GM21381 (cell line): ENCODE measurements around the gene ZIC2.
"Not testable (repeated sequence)": the region's sequence is repeated elsewhere in the genome, so short reads cannot be mapped to it uniquely, and the experiment has no call there.

ENCODE experiments used
- ATAC-seq: cut with Tn5 transposase; IDR thresholded peaks from one replicate; pipeline ENCODE4 v1.9.1; 2021; ENCODE audit warnings: mild to moderate bottlenecking, moderate library complexity; ENCODE audit not compliant: unreplicated experiment

Gene ZIC2

DNA sequence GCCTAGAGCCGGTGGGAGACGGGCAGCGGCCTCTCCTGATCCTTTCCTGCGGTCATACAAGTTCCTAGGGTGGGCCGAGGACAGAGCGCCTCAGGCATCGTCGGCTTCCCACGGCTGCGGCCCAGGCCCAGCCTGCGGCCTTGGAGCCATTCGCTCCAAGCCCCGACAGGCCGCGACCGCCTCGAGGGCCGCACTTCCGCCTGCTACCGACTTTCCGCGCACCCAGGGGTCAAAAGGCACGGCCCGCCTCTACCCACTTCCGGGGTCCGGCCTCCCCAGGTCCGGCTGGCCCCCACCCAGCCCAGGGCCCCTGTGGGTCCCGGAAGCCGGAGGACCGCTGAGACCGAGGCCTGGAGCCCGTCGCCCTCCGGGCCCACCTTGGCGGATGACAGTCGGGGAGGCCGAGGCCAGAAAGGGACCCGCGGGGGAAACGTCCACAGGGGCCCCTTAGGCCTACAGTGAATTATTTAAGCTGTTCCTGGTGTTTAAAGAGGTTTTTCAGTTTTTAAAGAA lies 16.2 kb downstream of the ZIC2 start:
- ATAC-seq = no peak

DNA sequence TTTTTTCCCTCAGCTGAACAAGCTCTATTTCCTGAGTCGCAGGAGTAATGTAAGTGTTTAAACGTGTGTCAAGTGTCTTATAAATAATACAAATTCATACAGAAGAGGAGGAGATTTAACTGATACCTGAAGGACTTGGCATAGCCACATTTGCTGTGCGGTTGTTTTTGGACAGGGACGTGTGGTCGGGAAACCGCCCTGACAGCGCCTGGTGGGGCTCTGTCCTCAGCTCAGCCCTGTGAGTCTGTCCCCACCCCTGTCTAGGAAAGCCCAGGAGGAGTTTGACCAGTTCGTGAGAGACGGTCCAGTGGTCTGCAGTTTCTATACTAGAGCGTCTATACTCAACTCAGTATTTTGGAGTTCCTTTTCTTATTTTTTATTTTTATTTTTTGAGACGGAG lies 16.7 kb downstream of the ZIC2 start:
- no peak for ATAC-seq

DNA sequence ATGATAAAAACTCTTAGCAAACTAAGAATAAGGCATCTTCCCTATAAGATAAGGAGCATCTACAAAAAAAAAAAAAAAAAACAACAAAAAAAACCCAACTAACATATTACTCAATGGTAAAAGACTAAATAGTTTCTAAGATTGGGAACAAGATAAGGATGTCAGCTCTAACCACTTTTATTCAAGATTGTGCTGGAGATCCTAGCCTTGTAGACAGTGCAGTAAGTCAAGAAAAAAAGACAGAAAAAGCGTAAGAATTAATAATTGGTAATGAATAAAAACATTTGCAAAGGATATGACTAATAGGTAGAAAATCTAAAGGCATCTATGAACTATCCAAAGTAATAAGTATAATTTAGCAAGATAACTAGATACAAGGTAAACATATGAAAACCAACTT lies 33.0 kb downstream of the ZIC2 start:
- no peak for ATAC-seq

- ATAC-seq = no peak
Measured at GRCh38 chr13:100019780-100020356, 38.3 kb downstream of the ZIC2 start.

GRCh38 chr13:100022798-100023197 lies 41.2 kb downstream of the ZIC2 start:
- ATAC-seq = no peak

DNA sequence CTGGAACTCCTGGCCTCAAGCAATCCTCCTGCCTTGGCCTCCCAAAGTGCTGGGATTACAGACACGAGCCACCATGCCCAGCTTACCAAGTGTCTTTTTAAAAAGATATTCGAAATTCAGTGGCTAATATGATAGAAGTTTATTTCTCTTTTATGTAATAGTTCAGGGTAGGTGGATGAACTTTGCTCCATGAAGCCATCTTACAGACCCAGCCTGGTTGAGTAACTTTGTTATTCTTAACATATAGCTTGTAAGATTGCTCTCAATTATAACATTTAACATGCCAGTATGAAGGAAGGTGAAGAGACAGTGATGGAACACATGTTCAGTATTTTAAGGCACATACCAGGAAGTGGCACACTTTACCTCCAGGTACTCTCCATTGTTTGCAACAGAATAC lies 42.4 kb downstream of the ZIC2 start:
- no peak for ATAC-seq

DNA sequence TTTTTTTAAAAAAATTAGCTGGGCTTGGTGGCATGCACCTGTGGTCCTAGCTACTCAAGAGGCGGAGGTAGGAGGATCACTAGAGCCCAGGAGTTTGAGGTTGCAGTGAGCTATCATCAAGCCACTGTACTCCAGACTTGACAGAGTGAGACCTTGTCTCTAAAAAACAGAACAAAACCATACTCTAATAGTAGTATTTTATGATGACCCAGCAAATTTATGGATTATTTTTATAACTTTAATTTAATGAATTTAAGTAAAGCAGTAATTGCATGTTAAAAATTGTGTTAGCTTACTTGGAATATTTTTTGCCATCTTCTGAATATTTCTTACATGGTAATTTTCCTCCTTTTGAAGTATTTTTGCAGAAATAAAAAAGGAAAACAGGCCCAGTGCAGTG lies 48.3 kb downstream of the ZIC2 start:
- no peak for ATAC-seq

GRCh38 chr13:100032642-100033041 lies 51.1 kb downstream of the ZIC2 start:
- ATAC-seq = not testable (repeated sequence)

DNA sequence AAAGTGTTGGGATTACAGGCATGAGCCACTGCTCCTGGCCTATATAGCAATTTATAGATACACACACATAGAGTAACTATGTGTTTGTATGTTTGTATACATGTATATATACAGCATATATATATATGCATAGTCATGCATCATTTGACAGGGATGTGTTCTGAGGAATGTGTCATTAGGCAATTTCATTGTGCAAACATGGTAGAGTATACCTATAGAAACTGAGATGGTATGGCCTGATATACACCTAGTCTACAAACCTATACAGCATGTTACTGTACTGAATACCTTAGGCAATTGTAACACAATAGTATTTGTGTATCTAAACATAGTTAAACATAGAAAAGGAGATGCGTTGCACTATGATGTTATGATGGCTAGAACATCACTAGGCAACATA lies 54.4 kb downstream of the ZIC2 start:
- no peak for ATAC-seq
